MCF 10A (cell line): Measurements from ENCODE around the gene SLC22A5. TPM values are rescaled to one million over a fixed set of nuclear protein-coding genes. Genes with fewer than 3 reads are reported as not detected.

Experiments used
- BruUV-seq: library from RNA; stranded (reverse); fragments of 400-500 nt; replicated peaks from 2 replicates; lab custom pipeline; 2021; lab: Mats Ljungman, UMichigan
- CTCF ChIA-PET: fragments of 300-600 bp; sonication (Branson Sonifier 250); formaldehyde crosslinking; extraction: SDS; loops from one replicate; lab custom pipeline; 2021; ENCODE audit warnings: antibody characterized with exemption, inconsistent platforms; lab: Yijun Ruan, JAX
- POLR2A ChIA-PET: fragments of 300-600, 350-650 bp; sonication (Branson Sonifier 250); formaldehyde crosslinking; extraction: SDS; loops from one replicate; lab custom pipeline; 2020; ENCODE audit warnings: antibody characterized with exemption, inconsistent platforms; lab: Yijun Ruan, JAX
- DNase-seq: peaks from one replicate; pipeline ENCODE4 v3.0.0-alpha.2; 2018; ENCODE audit not compliant: unreplicated experiment
- H3K27ac Mint-ChIP-seq: one replicate; pipeline ENCODE4 v1.8.0; 2022; ENCODE audit warnings: mild to moderate bottlenecking, low read depth, mixed read lengths; ENCODE audit not compliant: unreplicated experiment
- H3K27me3 Mint-ChIP-seq: one replicate; pipeline ENCODE4 v1.8.0; 2022; ENCODE audit warnings: mixed read lengths; ENCODE audit not compliant: insufficient read depth, unreplicated experiment
- H3K36me3 Mint-ChIP-seq: one replicate; pipeline ENCODE4 v1.8.0; 2022; ENCODE audit warnings: mild to moderate bottlenecking, moderate library complexity, mixed read lengths; ENCODE audit not compliant: insufficient read depth, unreplicated experiment
- H3K4me1 Mint-ChIP-seq: one replicate; pipeline ENCODE4 v1.8.0; 2022; ENCODE audit warnings: mixed read lengths; ENCODE audit not compliant: insufficient read depth, unreplicated experiment
- H3K4me3 Mint-ChIP-seq: one replicate; pipeline ENCODE4 v1.8.0; 2022; ENCODE audit warnings: mild to moderate bottlenecking, moderate library complexity, mixed read lengths; ENCODE audit not compliant: unreplicated experiment
- H3K9me3 Mint-ChIP-seq: one replicate; pipeline ENCODE4 v1.8.0; 2022; ENCODE audit warnings: mixed read lengths; ENCODE audit not compliant: unreplicated experiment
- CTCF ChIP-seq: fragments of 200-600 bp; IDR thresholded peaks from one replicate; pipeline ENCODE4 v1.8.0; 2022; ENCODE audit warnings: antibody characterized with exemption, mild to moderate bottlenecking; ENCODE audit not compliant: unreplicated experiment
- intact Hi-C: fragments of 100-400 bp; cut with micrococcal nuclease; formaldehyde crosslinking; loops from 2 replicates; pipeline ENCODE4 v1.14.1; 2022
- total RNA-seq: library from RNA; stranded (reverse); gene quantifications from 2 replicates; pipeline ENCODE4 v1.2.3, GENCODE V29; 2022

Gene SLC22A5
- total RNA-seq, 1 experiment from 2014 or later: 167 TPM

- no TSS peak for BruUV-seq
Observed at GRCh38 chr5:132422720-132423437, 53.4 kb downstream of the SLC22A5 start.

GRCh38 chr5:132423438-132423898 is 54.0 kb downstream of the SLC22A5 start:
- peaks cover 6% of the 10 kb centered on the region for H3K36me3 Mint-ChIP-seq
- H3K4me3 Mint-ChIP-seq: no peak overlapping the region
- intact Hi-C loops: no loop called here
- no peak for TF ChIP-seq CTCF
- no TSS peak for BruUV-seq
- ChIA-PET POLR2A (interaction anchor here (0.6 to 7.7 kb wide), 7 partner anchors 8 to 175 kb away, joined by 3 to 67 read pairs (median 8); partner anchors contain the start of gene IRF1), CTCF (interaction anchor here (0.8 to 4.7 kb wide), 11 partner anchors 12 to 186 kb away, joined by 3 to 19 read pairs (median 6); partner anchors contain the start of gene IRF1)
- H3K4me1 Mint-ChIP-seq: peaks cover 56% of the 10 kb centered on the region
- no peaks in the 10 kb centered on the region for H3K9me3 Mint-ChIP-seq
- DNase-seq: no peak
- no peak overlapping the region for H3K27ac Mint-ChIP-seq
- no peaks in the 10 kb centered on the region for H3K27me3 Mint-ChIP-seq

More at GRCh38 chr5:132422720-132423437, 53.4 kb downstream of the SLC22A5 start:
- Mint-ChIP-seq H3K27ac (no peak overlapping the region), H3K9me3 (no peaks in the 10 kb centered on the region), H3K4me1 (peaks cover 51% of the 10 kb centered on the region), H3K36me3 (peaks cover 6% of the 10 kb centered on the region), H3K4me3 (no peak overlapping the region), H3K27me3 (no peaks in the 10 kb centered on the region)
- no peak for DNase-seq
- ChIA-PET POLR2A (interaction anchor here (1.4 to 7.7 kb wide), 3 partner anchors 8 to 74 kb away, joined by 8 to 67 read pairs (median 52); partner anchors contain the start of gene IRF1), CTCF (interaction anchor here (0.6 to 4.7 kb wide), 13 partner anchors 12 to 185 kb away, joined by 3 to 18 read pairs (median 4); no protein-coding TSS in a partner anchor)
- TF ChIP-seq CTCF: no peak
- intact Hi-C loops: no loop called here

GRCh38 chr5:132424167-132424880 is 54.8 kb downstream of the SLC22A5 start:
- Mint-ChIP-seq H3K27ac (no peak overlapping the region), H3K4me1 (peaks cover 54% of the 10 kb centered on the region), H3K27me3 (no peaks in the 10 kb centered on the region), H3K36me3 (peaks cover 6% of the 10 kb centered on the region), H3K4me3 (no peak overlapping the region), H3K9me3 (no peaks in the 10 kb centered on the region)
- intact Hi-C loops: no loop called here
- CTCF ChIA-PET: interaction anchor here (1.0 to 4.7 kb wide), 12 partner anchors 13 to 186 kb away, joined by 3 to 19 read pairs (median 5); partner anchors contain the start of gene IRF1
- no TSS peak for BruUV-seq
- POLR2A ChIA-PET: interaction anchor here (0.6 to 7.7 kb wide), 8 partner anchors 9 to 176 kb away, joined by 3 to 67 read pairs (median 6); partner anchors contain the start of gene IRF1
- DNase-seq: no peak
- TF ChIP-seq CTCF: no peak
